PC-3 (cell line): ENCODE data around the gene ARHGAP25. TPM values are rescaled to one million over a fixed set of nuclear protein-coding genes. Genes with fewer than 3 reads are reported as not detected.

Experiments used
- ATAC-seq: fragments of 200-7000 bp; cut with Tn5 transposase; 2 replicates; pipeline ENCODE4 v1.9.1; 2020; ENCODE audit warnings: mild to moderate bottlenecking, moderate library complexity
- BruUV-seq: library from RNA; stranded (reverse); fragments of 400-500 nt; replicated peaks from 2 replicates; lab custom pipeline; 2021; lab: Mats Ljungman, UMichigan
- CTCF ChIA-PET: fragments of 300-600 bp; sonication (Branson Sonifier 250); formaldehyde crosslinking; loops from one replicate; lab custom pipeline; 2022; ENCODE audit warnings: antibody characterized with exemption; lab: Charles Lee
- POLR2A ChIA-PET: fragments of 300-600 bp; sonication (Branson Sonifier 250); formaldehyde crosslinking; loops from one replicate; lab custom pipeline; 2022; ENCODE audit warnings: antibody characterized with exemption; ENCODE audit not compliant: unreplicated experiment; lab: Charles Lee
- DNase-seq: peaks from one replicate; pipeline ENCODE4 v3.0.0-alpha.2; 2015
- H2AFZ ChIP-seq: fragments of 300-600 bp; sonication (generic); 2 replicates; pipeline ENCODE4 v1.6.0; 2016; ENCODE audit warnings: antibody characterized with exemption, low read length
- H3F3A ChIP-seq: fragments of 300-600 bp; sonication (generic); one replicate; pipeline ENCODE4 v1.6.0; 2017; ENCODE audit warnings: antibody characterized with exemption, low read length, control low read depth, mild to moderate bottlenecking; ENCODE audit not compliant: unreplicated experiment
- H3K27ac ChIP-seq: fragments of 300-600 bp; sonication (generic); 2 replicates; pipeline ENCODE4 v1.5.1; 2016; ENCODE audit warnings: mild to moderate bottlenecking, low read length
- H3K27me3 ChIP-seq: fragments of 300-600 bp; sonication (generic); 2 replicates; pipeline ENCODE4 v1.6.1; 2016; ENCODE audit warnings: low read length, mixed read lengths
- H3K36me3 ChIP-seq: fragments of 300-600 bp; sonication (generic); 2 replicates; pipeline ENCODE4 v1.6.1; 2016; ENCODE audit warnings: low read depth, mixed run types, low read length, mixed read lengths
- H3K4me1 ChIP-seq: fragments of 300-600 bp; sonication (generic); 2 replicates; pipeline ENCODE4 v1.5.1; 2016; ENCODE audit warnings: low read length; ENCODE audit not compliant: insufficient read depth
- H3K4me2 ChIP-seq: fragments of 300-600 bp; sonication (generic); 2 replicates; pipeline ENCODE4 v1.6.0; 2016; ENCODE audit warnings: low read length
- H3K4me3 ChIP-seq: fragments of 300-600 bp; sonication (generic); 2 replicates; pipeline ENCODE4 v1.5.1; 2016; ENCODE audit warnings: mild to moderate bottlenecking, low read length, mixed read lengths
- H3K79me2 ChIP-seq: fragments of 300-600 bp; sonication (generic); 2 replicates; pipeline ENCODE4 v1.6.1; 2017; ENCODE audit warnings: low read length, mixed read lengths
- H3K9ac ChIP-seq: fragments of 300-600 bp; sonication (generic); 2 replicates; pipeline ENCODE4 v1.6.0; 2016; ENCODE audit warnings: mild to moderate bottlenecking, low read length
- H3K9me2 ChIP-seq: fragments of 300-600 bp; sonication (generic); replicated peaks from 2 replicates; pipeline ENCODE4 v1.6.1; 2016; ENCODE audit warnings: mixed run types, low read length, mixed read lengths
- H3K9me3 ChIP-seq: fragments of 300-600 bp; sonication (generic); 2 replicates; pipeline ENCODE4 v1.6.1; 2016; ENCODE audit warnings: low read length, mixed read lengths
- H4K20me1 ChIP-seq: fragments of 300-600 bp; sonication (generic); 2 replicates; pipeline ENCODE4 v1.6.1; 2016; ENCODE audit warnings: low read length, mixed read lengths
- CTCF ChIP-seq: fragments of 300-600 bp; sonication (generic); conservative IDR thresholded peaks from 2 replicates; pipeline ENCODE4 v1.5.1; 2017; ENCODE audit warnings: antibody characterized with exemption, low read depth, mild to moderate bottlenecking, low read length
- EZH2 ChIP-seq: fragments of 300-600 bp; sonication (generic); IDR thresholded peaks from one replicate; pipeline ENCODE4 v1.6.1; 2017; ENCODE audit warnings: antibody characterized with exemption, mild to moderate bottlenecking, low read length; ENCODE audit not compliant: unreplicated experiment
- EZH2phosphoT487 ChIP-seq: fragments of 300-600 bp; sonication (generic); IDR thresholded peaks from 2 replicates; pipeline ENCODE4 v1.6.1; 2018; ENCODE audit warnings: mild to moderate bottlenecking, antibody characterized with exemption, low read length, borderline replicate concordance
- intact Hi-C: fragments of 100-400 bp; cut with micrococcal nuclease; formaldehyde crosslinking; loops from 2 replicates; pipeline ENCODE4 v1.9.0; 2023
- total RNA-seq: library from RNA; depleted of rRNA; stranded (reverse); fragments of >200 nt; gene quantifications from 2 replicates; pipeline ENCODE4 v1.2.3, GENCODE V29; 2014

The ARHGAP25 gene
- total RNA-seq, 1 experiment from 2014 or later: not detected

DNA sequence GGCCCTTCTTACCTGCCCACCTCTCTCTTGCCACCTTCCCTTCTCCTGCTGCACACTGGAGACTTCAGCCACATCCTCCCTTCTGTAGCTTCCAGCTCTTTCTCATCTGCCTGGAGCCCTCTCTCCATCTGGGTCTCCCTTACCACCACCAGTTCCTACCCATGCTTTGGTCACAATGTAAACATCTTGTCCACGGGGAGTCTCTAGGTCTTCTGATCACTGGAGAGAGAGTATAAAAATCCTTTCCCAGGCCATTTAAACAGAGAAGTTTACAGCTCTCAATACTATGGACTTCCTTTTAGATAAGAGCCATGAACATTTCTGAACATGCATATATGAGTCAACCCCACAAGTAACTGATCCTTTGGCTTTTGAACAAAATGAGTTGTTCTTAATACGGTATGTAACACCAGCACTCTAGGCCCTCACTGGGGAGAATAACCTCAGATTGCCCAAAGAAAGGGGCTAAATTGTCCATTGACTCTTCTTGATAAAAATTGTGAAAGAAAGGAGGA lies 5.8 kb downstream of the ARHGAP25 start:
- Histone ChIP-seq H3K9ac (no peak overlapping the region), H3K4me3 (no peak overlapping the region), H3K79me2 (no peaks in the 10 kb centered on the region), H2AFZ (no peak overlapping the region), H3K4me2 (no peak overlapping the region), H3K9me3 (no peaks in the 10 kb centered on the region), H3K36me3 (no peaks in the 10 kb centered on the region), H3K27me3 (no peaks in the 10 kb centered on the region), H3K9me2 (no peaks in the 10 kb centered on the region), H3K4me1 (no peaks in the 10 kb centered on the region), H3K27ac (no peak overlapping the region), H3F3A (no peaks in the 10 kb centered on the region), H4K20me1 (no peaks in the 10 kb centered on the region)
- DNase-seq (no peak), ATAC-seq (no peak; the same call in 1 of the 2 replicates)
- intact Hi-C loops: no loop called here
- BruUV-seq: no TSS peak
- ChIA-PET CTCF (interaction anchor here (0.6 kb wide), 1 partner anchor 12 kb away, joined by 3 read pairs; no protein-coding TSS in a partner anchor), POLR2A (no interaction called here)
- TF ChIP-seq EZH2 (no peak), EZH2phosphoT487 (no peak), CTCF (no peak)

- BruUV-seq: no TSS peak
- Histone ChIP-seq H3F3A (no peaks in the 10 kb centered on the region), H3K4me2 (no peak overlapping the region), H3K79me2 (no peaks in the 10 kb centered on the region), H3K9ac (no peak overlapping the region), H3K4me3 (no peak overlapping the region), H3K27me3 (no peaks in the 10 kb centered on the region), H4K20me1 (no peaks in the 10 kb centered on the region), H3K36me3 (no peaks in the 10 kb centered on the region), H3K4me1 (no peaks in the 10 kb centered on the region), H3K27ac (no peak overlapping the region), H2AFZ (no peak overlapping the region), H3K9me2 (no peaks in the 10 kb centered on the region), H3K9me3 (no peaks in the 10 kb centered on the region)
- intact Hi-C loops: no loop called here
- DNase-seq (no peak), ATAC-seq (no peak)
- TF ChIP-seq EZH2: no peak
- TF ChIP-seq CTCF: no peak
- TF ChIP-seq EZH2phosphoT487: no peak
- ChIA-PET POLR2A (no interaction called here), CTCF (no interaction called here)
Observed at GRCh38 chr2:68741238-68741637, 6.6 kb downstream of the ARHGAP25 start.

DNA sequence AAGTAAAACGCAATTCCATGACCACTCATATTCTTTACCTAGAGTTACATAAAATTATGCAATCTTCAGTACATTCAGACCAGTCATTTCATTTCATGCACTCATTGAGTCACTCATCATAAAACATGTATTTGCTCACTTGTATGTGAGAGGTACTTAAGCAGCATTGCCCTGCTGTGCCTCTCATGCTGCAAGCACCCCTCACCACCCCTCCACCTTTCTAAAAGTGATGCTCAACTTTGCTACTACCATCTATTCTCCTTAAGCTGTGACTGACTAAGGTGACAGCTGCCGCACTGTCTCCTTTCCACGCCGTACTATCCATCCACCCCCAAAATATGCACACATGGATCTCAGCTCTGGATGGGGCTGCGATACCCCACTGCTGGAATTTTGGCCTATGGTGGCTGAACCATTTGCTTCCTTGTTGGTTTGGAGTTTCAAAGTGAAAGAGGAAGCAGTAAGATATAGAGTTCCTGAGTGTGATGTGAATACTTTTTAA lies 7.2 kb downstream of the ARHGAP25 start:
- Histone ChIP-seq H3K79me2 (no peaks in the 10 kb centered on the region), H4K20me1 (no peaks in the 10 kb centered on the region), H3K9me2 (no peaks in the 10 kb centered on the region), H3K27me3 (no peaks in the 10 kb centered on the region), H3K36me3 (no peaks in the 10 kb centered on the region), H3K9ac (no peak overlapping the region), H3K27ac (no peak overlapping the region), H2AFZ (no peak overlapping the region), H3K9me3 (no peaks in the 10 kb centered on the region), H3K4me1 (no peaks in the 10 kb centered on the region), H3K4me3 (no peak overlapping the region), H3F3A (no peaks in the 10 kb centered on the region), H3K4me2 (no peak overlapping the region)
- no TSS peak for BruUV-seq
- intact Hi-C loops: no loop called here
- ChIA-PET CTCF (no interaction called here), POLR2A (no interaction called here)
- DNase-seq: peak; percentile 16
- no peak for ATAC-seq
- no peak for TF ChIP-seq CTCF
- TF ChIP-seq EZH2phosphoT487: no peak
- TF ChIP-seq EZH2: no peak
